GM21737 (cell line): ENCODE measurements around the gene P3H2.

Experiments used
- ATAC-seq: cut with Tn5 transposase; IDR thresholded peaks from one replicate; pipeline ENCODE4 v1.9.1; 2021; ENCODE audit warnings: mild to moderate bottlenecking, moderate library complexity; ENCODE audit not compliant: unreplicated experiment

P3H2 gene

GRCh38 chr3:190018460-190018859 is 102.2 kb downstream of the P3H2 start:
- no peak for ATAC-seq

DNA sequence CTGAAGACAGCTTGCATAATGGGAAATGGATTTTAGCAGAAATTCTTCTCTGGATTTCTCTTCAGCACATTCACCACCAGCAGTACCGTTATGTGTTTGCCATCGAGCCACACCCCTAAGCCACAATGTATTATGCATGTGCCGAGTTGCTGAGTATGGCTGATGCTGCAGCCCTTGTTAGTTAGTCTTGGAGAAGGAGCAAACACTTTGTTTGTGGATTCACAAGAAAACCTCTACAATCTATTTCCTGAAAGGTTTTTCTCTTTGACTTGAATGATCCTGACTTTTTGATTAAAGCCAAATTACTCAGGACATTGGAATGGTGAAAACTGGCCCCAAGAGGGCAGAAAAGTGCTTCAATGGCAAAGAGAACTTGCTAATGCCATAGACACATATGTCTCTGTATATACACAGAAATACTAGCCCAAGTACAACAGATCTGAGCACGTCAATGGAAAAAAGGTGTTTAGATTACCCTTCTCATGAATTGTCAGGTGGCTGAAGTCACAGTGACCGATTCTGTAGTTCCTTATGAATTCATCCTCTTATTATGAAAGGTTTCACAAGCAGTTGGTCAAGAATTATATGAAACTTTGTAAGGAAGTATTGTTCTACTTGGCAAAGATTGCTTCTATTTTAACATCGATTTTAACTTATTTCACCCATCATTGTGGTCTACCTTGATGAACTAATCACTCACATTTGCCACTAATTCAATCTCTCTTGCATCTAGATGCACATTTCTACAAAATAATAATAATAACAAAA is 103.0 kb downstream of the P3H2 start:
- ATAC-seq = no peak

DNA sequence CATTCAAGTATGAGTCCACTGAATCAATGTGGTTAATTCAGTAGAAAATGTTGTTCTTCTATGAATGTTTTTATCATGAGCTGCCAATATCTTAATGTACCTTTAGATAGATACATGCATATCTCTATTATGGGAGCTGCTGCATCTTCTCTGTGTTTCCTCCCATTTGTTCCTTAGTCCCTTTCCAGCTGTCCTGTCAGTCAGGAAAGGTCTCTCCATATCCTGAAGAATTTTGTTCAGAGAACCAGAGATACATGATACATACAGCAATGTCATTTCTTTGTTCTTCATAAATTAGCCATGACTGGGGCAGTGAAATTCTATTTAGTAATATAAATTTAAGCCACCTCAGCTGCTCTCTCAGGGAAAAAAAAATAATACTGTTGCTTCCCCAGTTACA is 103.7 kb downstream of the P3H2 start:
- no peak for ATAC-seq

DNA sequence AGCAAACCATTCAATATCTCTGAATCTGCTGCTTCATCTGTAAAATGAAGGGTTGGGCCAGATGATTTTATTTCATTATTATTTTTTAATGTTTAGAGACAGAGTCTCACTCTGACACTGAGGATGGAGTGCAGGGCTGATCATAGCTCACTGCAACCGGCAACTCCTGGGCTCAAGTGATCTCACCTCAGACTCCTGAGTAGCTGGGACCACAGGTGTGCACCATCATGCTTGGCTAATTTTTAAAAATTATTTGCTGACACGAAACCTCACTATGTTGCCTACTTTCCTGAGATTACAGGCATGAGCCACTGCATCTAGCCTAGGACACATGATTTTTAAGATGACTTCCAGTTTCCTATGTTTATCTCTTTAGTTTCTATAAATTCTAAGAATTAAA is 105.8 kb downstream of the P3H2 start:
- ATAC-seq = no peak

DNA sequence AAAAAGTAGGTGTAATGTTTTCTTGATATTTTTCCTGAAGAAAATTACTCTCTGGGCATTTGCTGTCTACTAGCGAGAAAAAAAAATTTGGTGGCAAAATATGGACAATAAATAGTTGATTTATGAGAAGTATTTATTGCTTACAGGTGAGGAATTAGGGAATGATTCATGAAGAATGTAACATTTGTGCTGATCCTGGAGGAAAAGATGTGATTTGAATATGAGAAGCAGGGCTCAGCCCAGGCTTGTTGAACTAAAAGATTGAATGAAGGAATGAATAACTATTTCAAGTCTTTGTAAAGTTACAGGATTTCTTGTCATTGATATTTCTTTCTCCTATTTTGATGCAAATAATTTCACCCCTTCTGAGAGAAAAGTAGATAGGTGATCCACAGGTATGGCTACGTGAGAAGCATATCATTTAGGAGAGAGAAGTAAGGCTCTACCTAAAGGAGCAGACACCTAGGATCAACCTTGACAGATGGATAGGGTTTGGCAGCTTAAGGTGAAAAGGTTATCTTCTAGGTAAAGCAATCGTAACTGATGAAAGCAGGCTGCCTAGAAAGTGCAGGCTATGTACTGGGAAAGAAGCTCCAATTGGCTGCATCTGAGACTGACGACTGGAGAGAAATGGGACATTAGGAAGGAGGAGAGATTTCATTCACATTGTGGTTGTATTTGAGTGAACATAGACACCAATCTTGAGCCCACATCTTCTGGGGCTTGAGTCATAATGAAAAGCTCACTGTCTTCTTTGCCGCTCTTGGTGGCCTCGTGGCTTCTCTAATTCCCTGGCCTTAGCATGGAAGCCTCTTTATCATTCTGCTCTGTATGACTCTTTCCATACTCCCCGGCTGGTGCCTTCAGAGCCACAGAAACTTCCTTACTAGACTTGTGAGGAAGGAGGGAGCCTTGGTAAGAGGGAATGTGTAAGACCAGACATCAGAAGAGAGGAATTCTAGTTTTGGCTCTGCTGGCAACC is 106.5 kb downstream of the P3H2 start:
- ATAC-seq = no peak

DNA sequence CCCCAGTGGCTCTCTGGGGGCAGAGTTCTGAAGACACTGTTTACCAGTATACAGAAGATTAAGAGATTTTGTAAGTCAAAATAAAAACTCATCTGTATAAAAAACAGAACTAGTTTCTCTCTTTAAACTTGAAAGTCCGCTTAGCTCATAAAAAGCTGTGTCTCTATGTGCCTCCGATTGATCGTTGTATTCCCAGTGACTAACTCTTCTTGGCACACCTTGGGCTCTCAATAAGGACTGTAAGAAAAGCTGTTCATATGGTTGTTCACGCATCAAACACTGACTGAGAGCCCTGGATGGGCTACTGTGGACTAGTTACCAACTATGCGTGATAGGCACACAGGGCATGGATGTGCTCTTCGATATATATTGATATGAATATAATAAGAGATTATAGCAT is 107.9 kb downstream of the P3H2 start:
- ATAC-seq = no peak

DNA sequence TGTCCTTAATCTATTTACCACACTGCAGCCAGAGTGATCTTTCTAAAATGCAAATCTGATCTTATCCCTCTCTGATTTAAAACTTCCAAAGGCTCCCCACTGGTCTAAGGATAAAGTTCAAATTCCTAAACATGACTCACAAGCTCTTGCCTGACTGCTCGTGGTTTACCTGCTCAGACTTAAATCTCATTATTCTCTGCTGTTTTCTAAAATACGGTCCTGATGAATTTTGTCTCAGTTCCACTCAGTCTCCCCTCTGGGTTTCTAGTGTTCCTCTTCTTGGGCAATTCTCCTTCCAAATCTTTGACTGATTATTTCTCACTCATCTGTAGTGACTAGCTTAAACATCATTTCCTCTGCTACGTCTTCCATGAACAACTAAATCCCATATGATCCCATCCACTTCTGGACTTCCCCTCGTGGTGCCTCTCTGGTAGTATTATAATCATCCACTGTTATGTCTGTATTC is 108.3 kb downstream of the P3H2 start:
- no peak for ATAC-seq

GRCh38 chr3:190010486-190010885 is 110.2 kb downstream of the P3H2 start:
- ATAC-seq = no peak

DNA sequence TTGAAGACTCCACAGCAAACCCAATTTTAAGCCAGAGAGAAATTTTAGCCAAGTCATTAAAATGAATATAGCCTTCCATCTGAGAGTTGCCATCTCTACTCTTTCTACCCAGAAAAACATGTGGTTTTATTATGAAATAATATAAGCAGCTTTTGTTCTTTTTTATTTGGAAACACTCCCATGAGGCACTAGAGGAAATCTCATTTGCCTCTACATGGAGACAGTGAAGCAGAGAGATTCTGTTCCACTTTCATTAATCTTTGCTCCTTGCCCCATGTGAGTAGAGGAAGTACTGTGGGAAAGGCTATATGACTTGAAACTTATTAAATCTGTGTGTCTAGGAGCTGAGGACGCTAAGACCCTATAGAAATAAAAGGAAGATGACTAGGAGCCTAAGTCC is 111.1 kb downstream of the P3H2 start:
- ATAC-seq = no peak

GRCh38 chr3:190008432-190008831 is 112.3 kb downstream of the P3H2 start:
- no peak for ATAC-seq

- no peak for ATAC-seq
These were observed 115.2 kb downstream of the P3H2 start for GRCh38 chr3:190005343-190006113.

DNA sequence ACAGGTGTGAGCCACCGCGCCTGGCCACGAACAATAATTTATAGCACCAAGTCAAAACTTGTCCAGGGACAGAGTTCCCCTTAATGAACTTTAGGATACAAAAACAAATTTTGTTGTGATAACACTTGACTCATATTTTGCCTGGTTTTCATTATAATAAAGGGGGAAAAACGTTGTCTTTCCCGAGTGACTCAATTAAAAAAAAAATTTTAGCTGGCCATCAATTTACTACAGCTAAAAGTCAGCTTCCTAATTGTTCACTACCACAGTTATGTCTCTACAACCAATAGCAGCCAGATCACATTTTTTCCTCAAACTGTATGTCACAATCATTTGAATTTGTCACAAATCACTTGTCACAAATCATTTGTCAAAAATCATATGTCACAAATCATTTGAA is 116.0 kb downstream of the P3H2 start:
- no peak for ATAC-seq

- no peak for ATAC-seq
These were observed 117.0 kb downstream of the P3H2 start for GRCh38 chr3:190003681-190004123.

DNA sequence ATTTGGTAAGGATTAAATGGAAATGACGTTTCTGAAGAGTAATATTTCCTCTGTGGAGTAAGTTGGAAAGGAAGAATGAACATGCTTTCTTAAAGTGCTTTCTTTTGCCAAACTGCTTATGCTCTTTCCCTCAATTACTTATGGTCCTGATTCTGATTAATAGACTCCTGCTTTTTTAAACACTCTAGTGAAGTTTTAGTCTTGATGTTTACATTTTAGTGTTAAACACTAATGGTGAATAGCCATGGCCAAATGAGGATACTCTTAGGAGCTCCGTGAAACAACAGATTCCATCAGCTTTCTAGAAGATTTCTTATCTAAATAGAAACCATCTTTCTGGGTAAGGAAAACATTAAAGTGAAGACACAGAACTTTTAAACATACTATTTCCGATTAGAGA is 117.6 kb downstream of the P3H2 start:
- no peak for ATAC-seq

DNA sequence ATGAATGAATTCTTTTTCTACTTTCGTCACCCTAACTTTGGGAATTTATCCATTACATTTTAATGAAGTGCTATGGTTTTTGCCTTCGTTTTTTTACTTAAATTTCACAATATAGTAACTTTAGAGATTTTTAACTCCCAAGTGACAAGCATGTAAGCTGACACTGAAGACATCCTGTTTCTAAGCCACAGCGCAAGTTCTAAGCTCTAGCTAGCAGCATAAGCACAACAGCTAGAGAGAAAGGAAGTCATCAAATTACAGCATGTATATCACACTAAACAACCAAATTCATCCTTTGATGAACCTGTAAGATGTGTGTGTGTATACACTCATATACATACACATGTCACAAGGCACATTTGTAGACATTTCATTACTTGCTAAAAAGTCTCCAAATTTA is 119.3 kb downstream of the P3H2 start:
- no peak for ATAC-seq

- ATAC-seq = no peak
These were observed 119.9 kb downstream of the P3H2 start for GRCh38 chr3:190000861-190001196.

GRCh38 chr3:190000187-190000860 is 120.4 kb downstream of the P3H2 start:
- ATAC-seq = no peak

DNA sequence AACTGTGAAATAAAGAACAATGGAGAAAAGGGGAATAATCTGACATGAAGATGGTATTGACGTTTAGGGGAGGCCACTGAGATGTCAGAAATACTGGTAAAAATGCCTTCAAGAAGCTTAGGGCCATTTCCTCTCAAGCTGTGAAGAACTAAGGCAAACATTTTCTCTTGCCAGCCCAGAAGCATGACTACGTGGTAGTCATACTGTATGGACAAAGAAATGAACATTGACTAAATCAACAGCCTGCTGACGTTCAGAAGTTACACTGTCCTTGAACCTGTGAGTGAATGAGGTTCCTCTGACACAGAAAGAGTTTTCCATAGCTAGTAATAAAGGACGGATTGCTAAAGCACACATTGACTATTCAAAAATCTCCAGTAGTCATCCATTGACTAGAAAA is 121.0 kb downstream of the P3H2 start:
- no peak for ATAC-seq

GRCh38 chr3:189995129-189995528 is 125.6 kb downstream of the P3H2 start:
- no peak for ATAC-seq

DNA sequence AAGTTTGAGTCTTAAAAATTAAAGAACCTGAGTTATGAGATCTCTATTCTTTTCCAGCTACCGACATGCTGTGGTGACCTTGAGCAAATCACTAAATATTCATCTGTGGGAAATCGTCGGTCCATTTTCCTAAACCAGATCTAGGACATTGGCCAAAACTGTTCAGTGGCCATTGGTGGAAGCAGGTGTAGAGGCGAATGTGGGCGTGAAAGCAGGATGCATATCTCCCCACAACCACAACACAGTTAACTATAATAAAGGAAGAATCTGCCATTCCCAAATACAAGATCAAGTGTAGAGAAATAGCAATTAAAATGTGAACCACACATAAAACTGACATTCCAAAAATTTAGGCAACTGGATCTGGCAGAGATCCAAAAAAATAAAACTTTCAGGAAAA is 129.9 kb downstream of the P3H2 start:
- no peak for ATAC-seq

DNA sequence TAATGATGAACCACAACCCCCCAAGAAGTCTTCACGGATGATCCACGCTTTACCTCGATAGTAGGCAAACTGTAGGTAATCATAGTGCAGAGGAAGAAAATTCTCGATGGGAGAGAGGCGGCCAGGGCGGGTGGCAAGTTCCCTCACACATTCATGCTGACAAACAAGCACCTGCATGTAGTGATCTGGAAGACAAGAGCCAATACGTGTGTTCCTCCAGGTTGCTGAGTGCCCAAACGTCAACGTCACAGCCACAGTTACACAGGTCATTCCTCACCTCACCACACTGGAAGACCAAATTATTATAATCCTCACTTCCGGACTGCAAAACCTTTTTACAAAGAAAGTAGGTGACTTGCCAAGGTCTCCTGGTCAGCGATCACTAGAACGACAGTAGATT is 131.8 kb downstream of the P3H2 start:
- ATAC-seq = no peak
